Trophoblast cell (in vitro differentiated cells and primary cell): ENCODE results near the gene COL4A2.

ENCODE experiments used
- DNase-seq, 2 donors: peaks; one replicate each; pipeline ENCODE4 v3.0.0-alpha.2; 2016
- H2AFZ ChIP-seq: 2 replicates; pipeline ENCODE4 v1.6.1; 2013; ENCODE audit warnings: low read length, moderate library complexity, mild to moderate bottlenecking; ENCODE audit not compliant: insufficient read depth, poor library complexity
- H2AK5ac ChIP-seq: 2 replicates; pipeline ENCODE4 v1.6.1; 2013; ENCODE audit warnings: mild to moderate bottlenecking, low read length
- H2BK120ac ChIP-seq: 2 replicates; pipeline ENCODE4 v1.6.1; 2013; ENCODE audit warnings: low read length, mild to moderate bottlenecking, moderate library complexity; ENCODE audit not compliant: insufficient read depth, poor library complexity
- H2BK12ac ChIP-seq: 2 replicates; pipeline ENCODE4 v1.6.1; 2013; ENCODE audit warnings: mild to moderate bottlenecking, low read length, moderate library complexity
- H2BK5ac ChIP-seq: 2 replicates; pipeline ENCODE4 v1.6.1; 2013; ENCODE audit warnings: low read length, low read depth, moderate library complexity, mild to moderate bottlenecking; ENCODE audit not compliant: poor library complexity
- H3K14ac ChIP-seq: 2 replicates; pipeline ENCODE4 v1.6.1; 2013; ENCODE audit warnings: mild to moderate bottlenecking, low read length
- H3K18ac ChIP-seq: 2 replicates; pipeline ENCODE4 v1.6.1; 2013; ENCODE audit warnings: mild to moderate bottlenecking, low read length
- H3K23ac ChIP-seq: 2 replicates; pipeline ENCODE4 v1.6.1; 2013; ENCODE audit warnings: low read length
- H3K27ac ChIP-seq: 2 replicates; pipeline ENCODE4 v1.5.1; 2013; ENCODE audit warnings: low read depth, mild to moderate bottlenecking, inconsistent platforms, low read length, moderate library complexity
- H3K27me3 ChIP-seq: 2 replicates; pipeline ENCODE4 v1.6.1; 2013; ENCODE audit warnings: inconsistent platforms, mild to moderate bottlenecking, low read length, moderate library complexity; ENCODE audit not compliant: insufficient read depth
- H3K36me3 ChIP-seq, 2 experiments: 1 replicate in 1 of 2; 2 replicates in 1 of 2; pipeline ENCODE4 v1.6.1; 2013; ENCODE audit warnings: low read length in 2 of 2, mild to moderate bottlenecking in 2 of 2, moderate library complexity in 1 of 2; ENCODE audit not compliant: insufficient read depth in 2 of 2, control insufficient read depth in 1 of 2
- H3K4ac ChIP-seq: 2 replicates; pipeline ENCODE4 v1.6.1; 2013; ENCODE audit warnings: low read depth, mild to moderate bottlenecking, low read length, moderate library complexity
- H3K4me1 ChIP-seq, 2 experiments: 1 replicate in 1 of 2; 2 replicates in 1 of 2; pipeline ENCODE4 v1.6.1; 2013; ENCODE audit warnings: low read length in 2 of 2, mild to moderate bottlenecking in 2 of 2, moderate library complexity in 1 of 2; ENCODE audit not compliant: insufficient read depth in 2 of 2, control insufficient read depth in 1 of 2
- H3K4me2 ChIP-seq: 2 replicates; pipeline ENCODE4 v1.6.1; 2013; ENCODE audit warnings: inconsistent platforms, mild to moderate bottlenecking, low read length, moderate library complexity
- H3K4me3 ChIP-seq: 2 replicates; pipeline ENCODE4 v1.5.1; 2013; ENCODE audit warnings: mild to moderate bottlenecking, low read depth, low read length, inconsistent platforms
- H3K79me1 ChIP-seq: one replicate; pipeline ENCODE4 v1.6.1; 2013; ENCODE audit warnings: low read length
- H3K79me2 ChIP-seq: 2 replicates; pipeline ENCODE4 v1.6.1; 2013; ENCODE audit warnings: low read length, mild to moderate bottlenecking; ENCODE audit not compliant: control insufficient read depth, insufficient read depth, poor library complexity
- H3K9ac ChIP-seq: 2 replicates; pipeline ENCODE4 v1.6.1; 2013; ENCODE audit warnings: mild to moderate bottlenecking, low read length
- H3K9me3 ChIP-seq: 2 replicates; pipeline ENCODE4 v1.6.1; 2013; ENCODE audit warnings: low read depth, mild to moderate bottlenecking, control low read depth, inconsistent platforms, low read length; ENCODE audit not compliant: insufficient read depth
- H4K12ac ChIP-seq: 2 replicates; pipeline ENCODE4 v1.6.1; 2013; ENCODE audit warnings: low read depth, mild to moderate bottlenecking, low read length, moderate library complexity
- H4K8ac ChIP-seq: 2 replicates; pipeline ENCODE4 v1.6.1; 2013; ENCODE audit warnings: low read depth, mild to moderate bottlenecking, low read length, moderate library complexity
- H4K91ac ChIP-seq: one replicate; pipeline ENCODE4 v1.6.1; 2013; ENCODE audit warnings: low read depth, mild to moderate bottlenecking, low read length, moderate library complexity
- WGBS: extraction: QIAGEN DNeasy Blood & Tissue Kit; methylation state at CpG from one replicate; pipeline ENCODE4 v1.1.7; 2013; ENCODE audit warnings: missing lambda C conversion rate; ENCODE audit not compliant: insufficient read length, insufficient coverage; ENCODE audit errors: extremely low coverage; 5-methylcytosine and 5-hydroxymethylcytosine counted together

Gene COL4A2

GRCh38 chr13:110503979-110504499, 197.0 kb downstream of the COL4A2 start:
- no peak overlapping the region for H2BK12ac ChIP-seq

DNA sequence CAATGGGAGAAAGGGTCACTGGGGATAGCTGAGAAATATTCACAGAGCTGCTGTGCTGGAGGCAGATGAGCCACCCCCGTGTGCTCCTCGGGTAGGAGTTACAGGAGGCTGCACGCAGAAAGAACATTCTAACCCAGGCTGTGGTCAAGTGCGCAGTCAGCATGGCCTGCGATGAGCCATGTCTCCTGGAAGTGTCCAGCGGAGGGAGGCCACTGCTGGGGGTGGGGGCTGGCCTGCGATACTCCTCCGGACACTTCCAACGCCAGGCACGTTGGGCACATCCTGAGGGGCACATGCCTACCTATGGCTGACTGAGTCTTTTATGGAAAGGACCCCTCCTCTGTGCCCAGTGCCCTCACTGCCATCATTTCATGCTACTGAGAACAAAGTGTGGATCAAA, 198.5 kb downstream of the COL4A2 start:
- H3K27me3 ChIP-seq, result no peaks in the 10 kb centered on the region

More at GRCh38 chr13:110503979-110504499, 197.0 kb downstream of the COL4A2 start:
- Histone ChIP-seq H3K23ac (no peak overlapping the region), H3K4me3 (no peak overlapping the region), H3K18ac (no peak overlapping the region), H4K91ac (peak overlapping the region; percentile 16), H4K12ac (no peak overlapping the region), H3K79me2 (no peaks in the 10 kb centered on the region), H4K8ac (no peak overlapping the region), H3K14ac (no peak overlapping the region), H3K27ac (peak overlapping the region; percentile 24), H3K36me3 (peaks cover 73 to 87% of the 10 kb centered on the region in 2 experiments), H2BK5ac (no peak overlapping the region), H2BK120ac (peak overlapping the region; percentile 8), H3K4me2 (no peak overlapping the region), H3K9ac (no peak overlapping the region), H3K27me3 (no peaks in the 10 kb centered on the region), H3K9me3 (peaks cover 3% of the 10 kb centered on the region), H3K79me1 (peaks cover 7% of the 10 kb centered on the region), H3K4ac (no peak overlapping the region), H2AFZ (no peak overlapping the region), H2AK5ac (no peak overlapping the region), H3K4me1 (peaks cover 3 to 12% of the 10 kb centered on the region in 2 experiments)
- no peak for DNase-seq
- no CpG with 5 or more reads among the region's 18 CpGs for WGBS

GRCh38 chr13:110506396-110506795, 199.3 kb downstream of the COL4A2 start:
- Histone ChIP-seq H4K91ac (no peak overlapping the region), H3K27me3 (no peaks in the 10 kb centered on the region), H3K4ac (no peak overlapping the region), H3K9me3 (peaks cover 3% of the 10 kb centered on the region), H2BK5ac (no peak overlapping the region), H2BK12ac (no peak overlapping the region), H3K23ac (no peak overlapping the region), H2AFZ (no peak overlapping the region), H3K14ac (no peak overlapping the region), H4K12ac (no peak overlapping the region), H3K4me2 (no peak overlapping the region), H3K4me3 (no peak overlapping the region), H3K79me2 (no peaks in the 10 kb centered on the region), H3K27ac (no peak overlapping the region), H4K8ac (no peak overlapping the region), H2BK120ac (no peak overlapping the region), H3K79me1 (peaks cover 7% of the 10 kb centered on the region), H3K4me1 (peaks cover 7 to 15% of the 10 kb centered on the region in 2 experiments), H3K36me3 (peaks cover 78 to 82% of the 10 kb centered on the region in 2 experiments), H3K18ac (no peak overlapping the region), H3K9ac (no peak overlapping the region), H2AK5ac (no peak overlapping the region)
- WGBS, result no CpG with 5 or more reads among the region's 18 CpGs
- no peak for DNase-seq

More for the DNA sequence above, 198.5 kb downstream of the COL4A2 start:
- H3K14ac ChIP-seq, result no peak overlapping the region
- H4K91ac ChIP-seq, result no peak overlapping the region
- no peak overlapping the region for H2AFZ ChIP-seq
- no peak for DNase-seq
- H3K4me1 ChIP-seq, result peaks cover 7 to 15% of the 10 kb centered on the region in 2 experiments
- no peaks in the 10 kb centered on the region for H3K79me2 ChIP-seq
- no peak overlapping the region for H2BK5ac ChIP-seq
- no peak overlapping the region for H4K12ac ChIP-seq
- H3K9me3 ChIP-seq, result peaks cover 3% of the 10 kb centered on the region
- H4K8ac ChIP-seq, result no peak overlapping the region
- H3K18ac ChIP-seq, result no peak overlapping the region
- H2BK120ac ChIP-seq, result no peak overlapping the region
- H3K27ac ChIP-seq, result no peak overlapping the region
- H3K36me3 ChIP-seq, result peaks cover 83 to 89% of the 10 kb centered on the region in 2 experiments
- H3K4me3 ChIP-seq, result no peak overlapping the region
- H3K23ac ChIP-seq, result no peak overlapping the region
- no peak overlapping the region for H2BK12ac ChIP-seq
- H3K4me2 ChIP-seq, result no peak overlapping the region
- H3K79me1 ChIP-seq, result peaks cover 7% of the 10 kb centered on the region
- no peak overlapping the region for H3K4ac ChIP-seq
- H3K9ac ChIP-seq, result no peak overlapping the region
- no peak overlapping the region for H2AK5ac ChIP-seq
- no CpG with 5 or more reads among the region's 10 CpGs for WGBS

GRCh38 chr13:110506859-110507566, 199.9 kb downstream of the COL4A2 start:
- H3K4me3 ChIP-seq, result no peak overlapping the region
- H2AFZ ChIP-seq, result no peak overlapping the region
- no peak overlapping the region for H3K4me2 ChIP-seq
- H2BK12ac ChIP-seq, result no peak overlapping the region
- H3K9ac ChIP-seq, result no peak overlapping the region
- no CpG with 5 or more reads among the region's 17 CpGs for WGBS
- H4K91ac ChIP-seq, result no peak overlapping the region
- no peak overlapping the region for H4K12ac ChIP-seq
- no peak overlapping the region for H2BK120ac ChIP-seq
- no peak overlapping the region for H2AK5ac ChIP-seq
- no peak overlapping the region for H3K18ac ChIP-seq
- peaks cover 7 to 15% of the 10 kb centered on the region in 2 experiments for H3K4me1 ChIP-seq
- H3K27me3 ChIP-seq, result no peaks in the 10 kb centered on the region
- H3K23ac ChIP-seq, result no peak overlapping the region
- no peak overlapping the region for H3K27ac ChIP-seq
- H4K8ac ChIP-seq, result no peak overlapping the region
- DNase-seq, result peak in 1 of 2 donors; percentile 78
- peaks cover 3% of the 10 kb centered on the region for H3K9me3 ChIP-seq
- no peak overlapping the region for H2BK5ac ChIP-seq
- H3K4ac ChIP-seq, result no peak overlapping the region
- peaks cover 79 to 82% of the 10 kb centered on the region in 2 experiments for H3K36me3 ChIP-seq
- no peaks in the 10 kb centered on the region for H3K79me2 ChIP-seq
- no peak overlapping the region for H3K14ac ChIP-seq
- peaks cover 7% of the 10 kb centered on the region for H3K79me1 ChIP-seq
